HG03520 (cell line): ENCODE data around the gene TIE1.

ENCODE experiments used
- ATAC-seq: cut with Tn5 transposase; IDR thresholded peaks from one replicate; pipeline ENCODE4 v1.9.1; 2021; ENCODE audit warnings: mild to moderate bottlenecking, moderate library complexity; ENCODE audit not compliant: unreplicated experiment

The TIE1 gene

DNA sequence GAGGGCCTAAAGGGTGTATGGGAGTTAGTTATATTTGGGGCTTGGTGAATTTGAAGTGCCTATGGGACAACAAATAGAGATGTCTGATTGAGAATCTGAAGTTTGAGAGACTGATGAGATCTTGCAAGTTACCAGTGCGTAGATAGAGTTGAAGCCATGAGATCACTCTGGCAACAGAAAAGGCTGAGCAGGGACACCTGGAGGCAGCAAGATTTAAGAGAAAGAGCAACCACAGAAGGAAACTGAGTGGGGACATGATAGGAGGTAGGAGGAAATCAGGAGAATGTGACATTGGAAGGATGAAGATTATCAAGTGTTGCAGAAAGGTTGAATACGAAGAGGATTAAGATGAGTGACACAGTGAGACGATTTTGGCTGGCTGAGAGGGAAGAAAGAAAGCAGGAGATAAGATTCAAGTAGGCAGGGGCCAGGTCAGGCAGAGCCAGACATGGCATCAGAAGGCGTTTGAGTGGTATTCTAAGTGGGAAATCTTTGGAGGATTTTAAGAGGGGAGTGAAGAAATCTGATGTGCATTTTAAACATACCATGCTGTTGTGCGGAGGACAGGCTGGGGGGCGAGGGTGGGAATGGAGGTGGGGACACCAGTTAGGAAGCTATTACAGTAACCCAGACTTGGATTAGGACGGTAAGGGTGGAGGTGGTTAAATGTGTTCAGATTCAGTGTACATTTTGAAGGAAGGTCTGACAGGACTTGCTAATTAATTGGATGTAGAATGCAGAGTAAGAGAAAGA is 33.8 kb downstream of the TIE1 start:
- no peak for ATAC-seq

DNA sequence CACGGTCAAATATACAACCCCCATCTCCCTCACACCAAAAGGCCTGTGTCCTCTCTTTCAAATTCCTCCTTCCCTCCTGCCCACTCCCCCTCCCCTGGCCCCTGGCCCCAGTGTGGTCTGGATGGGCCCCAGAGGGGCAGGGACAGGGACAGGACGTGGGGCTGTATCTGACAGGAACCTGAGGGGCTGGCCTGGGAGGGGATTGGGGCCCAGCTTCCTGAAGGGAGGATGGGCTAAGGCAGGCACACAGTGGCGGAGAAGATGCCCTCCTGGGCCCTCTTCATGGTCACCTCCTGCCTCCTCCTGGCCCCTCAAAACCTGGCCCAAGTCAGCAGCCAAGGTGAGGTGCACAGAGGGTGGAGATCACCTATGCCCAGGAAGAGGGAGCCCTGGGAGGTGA is 36.8 kb downstream of the TIE1 start, which contains the start of gene MPL:
MPL (plus strand) TSS at position 231 of the 400 bp plus-strand sequence; CDS start at position 262, 31 bp downstream.
- no peak for ATAC-seq

DNA sequence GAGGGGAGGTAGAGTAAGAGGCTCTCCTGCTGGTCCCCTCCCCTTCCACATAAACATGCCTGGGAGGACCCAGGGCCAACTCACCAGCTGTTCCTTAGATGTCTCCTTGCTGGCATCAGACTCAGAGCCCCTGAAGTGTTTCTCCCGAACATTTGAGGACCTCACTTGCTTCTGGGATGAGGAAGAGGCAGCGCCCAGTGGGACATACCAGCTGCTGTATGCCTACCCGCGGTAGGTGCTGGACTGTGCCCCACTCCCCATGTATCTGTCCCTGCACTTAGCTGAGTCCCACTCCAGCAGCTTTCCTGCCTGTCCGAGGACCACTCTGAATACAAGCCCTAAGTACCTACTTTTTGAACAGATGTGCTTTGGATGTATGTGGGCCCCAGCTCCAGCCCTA is 37.2 kb downstream of the TIE1 start:
- ATAC-seq = no peak

DNA sequence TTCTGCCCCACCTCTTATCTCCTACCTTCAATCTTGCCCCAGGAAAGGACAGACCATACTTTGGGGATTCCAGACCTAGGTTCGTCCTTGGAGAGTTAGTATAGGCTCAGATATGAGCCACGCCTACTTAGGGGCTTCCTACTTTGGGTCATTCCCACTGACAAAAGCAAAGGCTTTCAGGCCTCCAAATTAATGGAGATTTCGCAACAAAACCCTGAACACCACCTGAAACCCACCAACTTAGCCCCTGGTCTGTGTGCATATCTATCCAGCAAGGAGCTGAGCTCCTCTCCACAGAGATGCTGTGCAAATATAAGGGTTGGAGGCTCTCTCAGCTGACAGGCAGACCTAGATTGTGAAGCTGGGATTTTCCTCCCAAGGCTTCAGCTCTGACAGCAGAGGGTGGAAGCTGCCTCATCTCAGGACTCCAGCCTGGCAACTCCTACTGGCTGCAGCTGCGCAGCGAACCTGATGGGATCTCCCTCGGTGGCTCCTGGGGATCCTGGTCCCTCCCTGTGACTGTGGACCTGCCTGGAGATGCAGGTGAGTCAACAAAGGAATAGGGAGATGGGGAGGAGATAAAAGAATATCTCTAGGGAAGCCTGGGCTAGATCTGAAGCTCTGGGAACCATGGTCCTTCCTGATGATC is 38.9 kb downstream of the TIE1 start:
- no peak for ATAC-seq

DNA sequence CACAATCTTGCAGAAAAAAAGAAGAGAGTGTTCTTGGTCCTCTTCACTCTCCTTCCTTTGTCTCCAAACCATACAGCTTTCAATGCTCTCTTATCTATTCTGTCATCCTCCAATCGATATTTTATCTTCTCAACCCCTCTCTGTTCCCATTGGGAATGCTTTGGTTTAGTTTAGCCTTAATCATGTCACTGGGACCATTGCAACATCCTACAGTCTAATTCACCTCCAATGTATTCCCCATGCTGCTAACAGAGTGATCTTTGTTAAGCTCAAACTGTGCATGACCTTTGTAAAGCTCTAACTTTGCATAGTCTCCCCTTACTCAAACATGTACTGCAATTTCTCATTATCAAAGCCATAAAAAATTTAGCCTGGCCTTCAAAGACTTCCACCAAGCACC is 39.8 kb downstream of the TIE1 start:
- ATAC-seq = no peak

DNA sequence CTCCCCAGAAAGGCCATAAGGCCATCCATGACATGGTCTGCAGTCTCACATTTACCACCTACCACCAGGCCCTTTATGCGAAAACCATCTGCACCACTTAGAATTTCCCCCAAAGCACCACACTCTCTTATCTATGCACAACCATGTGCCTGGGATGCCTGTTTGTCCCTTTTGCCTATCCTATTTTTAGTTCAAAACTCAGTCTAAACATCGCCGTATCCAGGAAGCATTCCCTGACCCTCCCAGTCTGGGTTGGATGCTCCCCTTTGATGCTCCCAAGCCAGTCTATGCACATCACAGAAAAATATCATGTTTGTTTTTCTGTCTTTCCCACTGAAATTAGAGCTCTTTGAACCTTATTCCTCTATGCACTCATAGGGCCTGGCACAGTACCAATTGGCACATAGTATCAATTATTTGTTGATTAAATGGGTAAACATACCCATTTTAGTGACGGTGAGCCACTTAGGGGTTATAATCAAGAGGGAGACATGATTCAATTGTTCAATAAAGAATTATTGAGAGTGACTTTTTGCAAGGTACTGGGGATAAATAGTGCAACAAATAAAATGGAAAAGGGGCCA is 43.6 kb downstream of the TIE1 start:
- no peak for ATAC-seq

DNA sequence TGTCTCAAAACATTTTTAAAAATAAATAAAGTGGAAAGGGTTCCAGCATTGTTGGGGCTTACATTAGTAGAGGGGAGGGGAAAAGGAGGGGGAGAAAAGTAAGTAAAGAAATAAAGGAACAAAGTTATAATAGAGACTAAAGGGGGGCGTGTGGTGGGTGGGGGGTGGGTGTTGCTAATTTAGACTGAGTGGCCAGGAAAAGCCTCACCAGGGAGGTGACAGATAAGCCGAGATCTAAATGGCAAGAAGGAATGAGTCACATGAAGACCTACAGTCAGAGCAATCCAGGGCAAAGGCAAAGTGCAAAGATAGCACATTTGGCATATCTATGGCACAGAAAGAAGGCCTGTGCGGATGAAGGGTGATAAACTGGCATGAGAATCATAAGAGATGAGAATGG is 44.3 kb downstream of the TIE1 start:
- ATAC-seq = no peak

DNA sequence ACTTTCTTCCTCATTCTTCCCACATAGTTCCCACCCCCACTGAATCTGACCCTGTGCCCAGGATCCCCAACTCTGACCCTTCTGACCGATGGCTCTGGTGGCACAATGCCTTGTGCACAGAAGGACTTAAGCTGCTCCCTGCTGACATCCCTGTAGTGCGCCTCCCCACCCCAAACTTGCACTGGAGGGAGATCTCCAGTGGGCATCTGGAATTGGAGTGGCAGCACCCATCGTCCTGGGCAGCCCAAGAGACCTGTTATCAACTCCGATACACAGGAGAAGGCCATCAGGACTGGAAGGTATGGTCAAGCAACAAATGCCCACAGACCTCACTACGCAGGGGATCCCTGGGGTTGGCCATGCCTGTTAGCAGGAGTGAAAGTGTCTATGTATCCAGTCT is 45.9 kb downstream of the TIE1 start:
- ATAC-seq = no peak

DNA sequence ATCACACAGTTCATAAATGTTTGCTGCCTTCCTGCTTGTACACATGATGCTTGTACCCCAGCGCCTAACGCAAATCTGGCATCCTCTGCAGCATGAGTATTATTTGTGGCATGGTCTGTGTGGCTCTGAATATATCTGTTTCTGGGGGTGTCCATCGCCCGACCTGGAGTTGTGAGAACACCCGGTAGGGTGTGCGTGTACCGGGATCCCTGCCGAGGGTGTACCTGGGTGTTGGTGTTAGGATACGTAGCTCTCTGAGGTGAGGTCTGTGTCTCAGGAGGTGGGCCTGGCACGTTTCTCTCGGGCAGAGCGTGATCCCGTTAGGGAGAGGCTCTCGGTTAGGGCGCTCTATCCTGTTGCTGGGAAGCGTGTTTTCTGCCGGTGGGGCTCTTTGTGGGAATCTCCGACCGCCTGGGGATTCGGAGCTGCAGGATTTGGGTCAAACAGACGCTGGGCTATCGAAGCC is 47.6 kb downstream of the TIE1 start:
- no peak for ATAC-seq

DNA sequence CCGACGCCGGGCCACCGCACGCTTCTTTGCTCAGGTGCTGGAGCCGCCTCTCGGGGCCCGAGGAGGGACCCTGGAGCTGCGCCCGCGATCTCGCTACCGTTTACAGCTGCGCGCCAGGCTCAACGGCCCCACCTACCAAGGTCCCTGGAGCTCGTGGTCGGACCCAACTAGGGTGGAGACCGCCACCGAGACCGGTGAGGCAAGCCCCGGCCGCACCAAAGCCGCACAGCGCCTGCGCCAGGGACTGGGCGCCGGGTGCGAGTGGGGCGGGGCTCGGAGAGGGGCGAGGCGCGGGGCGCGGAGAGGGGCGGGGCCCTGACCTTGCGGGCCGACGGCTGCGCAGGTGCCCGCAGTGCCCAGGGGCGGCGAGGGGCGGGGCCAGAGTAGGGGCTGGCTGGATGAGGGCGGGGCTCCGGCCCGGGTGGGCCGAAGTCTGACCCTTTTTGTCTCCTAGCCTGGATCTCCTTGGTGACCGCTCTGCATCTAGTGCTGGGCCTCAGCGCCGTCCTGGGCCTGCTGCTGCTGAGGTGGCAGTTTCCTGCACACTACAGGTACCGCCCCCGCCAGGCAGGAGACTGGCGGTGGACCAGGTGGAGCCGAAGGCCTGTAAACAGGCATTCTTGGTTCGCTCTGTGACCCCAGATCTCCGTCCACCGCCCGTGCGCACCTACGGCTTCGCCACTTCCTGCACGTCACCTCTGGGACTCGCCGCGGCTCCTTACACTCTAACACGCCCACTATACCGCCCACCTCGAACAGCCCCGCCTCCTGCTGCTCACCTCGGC is 48.2 kb downstream of the TIE1 start:
- ATAC-seq = no peak

DNA sequence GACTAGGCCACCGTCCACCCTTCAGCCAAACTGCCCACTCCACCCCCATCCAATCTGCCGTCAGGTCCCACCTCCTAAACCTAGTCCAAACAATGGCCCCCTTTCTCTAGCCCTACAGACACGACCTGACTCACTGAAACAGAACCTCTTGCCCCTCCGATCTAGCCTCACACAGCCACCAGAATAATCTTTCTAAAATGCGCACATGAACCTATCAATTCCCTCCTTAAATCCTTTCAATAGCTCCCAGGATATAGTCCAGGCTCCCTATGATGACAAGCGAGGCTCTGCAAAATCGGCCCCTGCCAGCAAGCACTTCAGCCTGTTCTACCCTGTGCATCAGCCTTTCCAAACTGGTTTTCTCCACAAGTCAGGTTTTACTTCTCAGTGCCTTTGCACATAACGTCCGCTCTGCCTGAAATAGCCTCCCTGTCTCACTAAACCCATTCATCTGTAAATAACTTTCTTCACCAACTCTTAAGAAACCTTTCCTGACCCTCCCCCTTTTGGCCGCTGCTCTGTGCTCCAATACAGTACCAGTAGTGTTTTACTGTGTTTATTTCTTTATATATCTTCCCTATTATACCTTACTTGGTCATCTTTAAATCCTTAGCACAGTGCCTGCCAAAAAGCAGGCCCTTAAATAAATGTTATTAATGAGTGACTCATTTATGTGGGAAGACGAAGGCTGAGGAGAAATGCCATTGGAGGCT is 49.0 kb downstream of the TIE1 start:
- ATAC-seq = no peak

DNA sequence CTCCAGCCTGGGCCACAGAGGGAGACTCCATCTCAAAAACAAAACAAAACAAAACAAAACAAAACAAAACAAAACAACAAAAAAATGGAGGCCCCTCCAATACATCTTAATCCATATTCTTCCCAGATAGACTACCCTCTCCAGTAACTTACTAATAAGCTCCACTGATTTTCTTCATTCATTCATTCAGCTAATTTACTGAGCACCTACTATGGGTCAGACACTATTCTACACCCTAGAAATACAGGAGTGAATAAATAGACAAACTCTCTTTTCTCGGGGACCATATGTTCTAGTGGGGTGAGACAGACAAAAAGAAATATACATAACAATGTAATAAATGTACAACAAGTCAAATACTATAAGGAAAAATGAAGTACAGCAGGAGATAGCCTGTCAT is 50.2 kb downstream of the TIE1 start:
- ATAC-seq = no peak

DNA sequence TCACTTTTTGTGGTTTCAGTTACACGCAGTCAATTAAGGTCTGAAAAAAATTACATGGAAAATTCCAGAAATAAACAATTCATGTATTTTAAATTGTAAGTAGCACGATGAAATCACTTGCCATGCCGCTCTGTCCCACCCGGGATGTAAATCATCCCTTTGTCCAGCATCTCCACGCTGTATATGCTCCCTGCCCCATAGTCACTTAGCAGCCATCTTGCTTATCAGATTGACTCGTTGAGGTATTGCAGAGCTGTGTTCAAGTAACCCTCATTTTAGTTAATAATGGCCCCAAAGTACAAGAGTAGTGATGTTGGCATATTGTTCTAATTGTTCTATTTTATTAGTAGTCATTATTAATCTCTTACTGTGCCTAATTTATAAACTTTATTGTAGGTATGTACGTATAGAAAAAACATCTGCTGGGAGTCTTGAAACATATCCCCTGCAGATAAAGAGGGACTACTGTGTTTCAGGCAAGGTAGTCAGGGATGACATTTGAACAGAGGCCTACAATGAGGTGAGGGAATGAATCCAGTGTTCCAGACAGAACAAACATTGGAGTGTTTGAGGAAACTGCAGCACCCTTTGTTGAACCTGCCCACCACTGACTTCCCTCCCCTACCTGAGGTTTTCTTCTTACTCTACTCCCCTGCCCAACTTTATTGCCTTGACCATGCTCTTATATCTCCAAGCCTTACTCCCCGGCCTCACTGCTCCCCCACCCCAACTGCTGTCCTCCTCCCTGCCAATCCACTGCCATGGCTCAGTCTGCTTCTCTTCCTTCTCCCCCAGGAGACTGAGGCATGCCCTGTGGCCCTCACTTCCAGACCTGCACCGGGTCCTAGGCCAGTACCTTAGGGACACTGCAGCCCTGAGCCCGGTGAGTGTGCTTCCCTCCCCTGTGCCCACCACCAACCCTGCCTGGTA is 50.9 kb downstream of the TIE1 start:
- ATAC-seq = no peak

DNA sequence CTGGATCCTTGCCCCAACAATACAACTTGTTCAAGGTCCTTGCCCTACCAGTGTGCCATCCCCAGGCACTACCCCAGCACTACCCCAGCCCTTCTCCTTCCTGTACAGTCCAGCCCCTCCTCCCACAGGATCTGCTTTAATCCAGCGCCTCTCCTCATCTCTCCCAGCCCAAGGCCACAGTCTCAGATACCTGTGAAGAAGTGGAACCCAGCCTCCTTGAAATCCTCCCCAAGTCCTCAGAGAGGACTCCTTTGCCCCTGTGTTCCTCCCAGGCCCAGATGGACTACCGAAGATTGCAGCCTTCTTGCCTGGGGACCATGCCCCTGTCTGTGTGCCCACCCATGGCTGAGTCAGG is 51.5 kb downstream of the TIE1 start:
- no peak for ATAC-seq

DNA sequence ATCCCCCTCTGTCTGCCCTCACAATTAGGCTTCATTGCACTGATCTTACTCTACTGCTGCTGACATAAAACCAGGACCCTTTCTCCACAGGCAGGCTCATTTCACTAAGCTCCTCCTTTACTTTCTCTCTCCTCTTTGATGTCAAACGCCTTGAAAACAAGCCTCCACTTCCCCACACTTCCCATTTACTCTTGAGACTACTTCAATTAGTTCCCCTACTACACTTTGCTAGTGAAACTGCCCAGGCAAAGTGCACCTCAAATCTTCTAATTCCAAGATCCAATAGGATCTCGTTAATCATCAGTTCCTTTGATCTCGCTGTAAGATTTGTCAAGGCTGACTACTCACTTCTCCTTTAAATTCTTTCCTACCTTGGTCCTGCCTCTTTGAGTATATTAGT is 52.1 kb downstream of the TIE1 start:
- no peak for ATAC-seq

DNA sequence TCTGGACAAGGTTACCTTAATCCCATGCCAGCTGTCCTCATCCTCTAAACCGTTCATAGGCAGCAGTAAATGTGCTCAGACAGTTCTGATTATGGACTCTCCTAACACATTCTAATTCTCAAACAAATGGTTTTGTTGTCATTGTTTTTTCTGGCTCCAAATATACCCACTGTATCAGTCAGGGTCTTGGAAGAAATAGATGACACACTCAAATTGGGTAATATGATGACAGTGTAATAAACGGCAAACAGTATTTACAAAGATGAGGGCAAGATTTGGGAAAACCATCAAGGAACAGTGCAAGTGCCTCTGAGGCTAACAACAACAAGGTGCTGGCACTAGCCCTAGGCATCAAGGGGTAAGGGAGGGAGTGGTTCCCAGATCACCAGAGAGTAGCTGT is 53.7 kb downstream of the TIE1 start:
- ATAC-seq = no peak

DNA sequence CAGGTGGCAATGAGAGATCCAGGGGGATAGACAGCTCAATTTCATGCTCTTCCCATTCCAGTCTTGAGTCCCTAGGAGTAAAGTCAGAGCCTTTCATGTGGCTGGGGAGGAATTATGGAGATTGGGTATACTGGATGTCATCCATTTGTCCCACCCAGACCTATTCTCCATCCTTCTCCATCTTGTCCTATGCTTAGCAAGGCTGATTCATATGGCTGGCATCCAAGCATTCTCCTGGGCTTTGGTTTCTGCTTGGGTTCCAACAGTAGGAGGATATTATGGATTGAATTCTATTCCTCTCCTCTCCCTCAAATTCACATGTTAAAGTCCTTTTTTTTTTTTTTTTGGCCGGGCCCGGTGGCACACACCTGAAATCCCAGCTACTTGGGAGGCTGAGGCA is 54.2 kb downstream of the TIE1 start:
- no peak for ATAC-seq

DNA sequence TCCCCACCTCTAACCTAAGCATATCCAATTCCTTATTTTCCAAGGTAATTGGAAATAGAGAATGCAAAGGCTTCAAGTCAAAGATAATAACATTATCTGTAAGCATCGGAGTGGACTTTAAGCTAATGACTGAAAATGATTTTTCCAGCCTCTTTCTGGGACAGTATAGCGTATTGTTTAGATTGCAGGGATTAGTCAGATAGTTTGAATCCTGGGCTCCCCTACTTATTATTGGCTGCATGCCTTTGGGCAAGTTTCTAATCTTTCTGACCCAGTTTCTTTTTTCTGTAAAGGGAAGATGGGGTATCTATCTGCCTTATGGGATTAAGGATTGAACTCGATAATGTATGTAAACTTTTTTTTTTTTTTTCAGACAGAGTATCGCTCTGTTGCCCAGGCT is 56.5 kb downstream of the TIE1 start:
- no peak for ATAC-seq

DNA sequence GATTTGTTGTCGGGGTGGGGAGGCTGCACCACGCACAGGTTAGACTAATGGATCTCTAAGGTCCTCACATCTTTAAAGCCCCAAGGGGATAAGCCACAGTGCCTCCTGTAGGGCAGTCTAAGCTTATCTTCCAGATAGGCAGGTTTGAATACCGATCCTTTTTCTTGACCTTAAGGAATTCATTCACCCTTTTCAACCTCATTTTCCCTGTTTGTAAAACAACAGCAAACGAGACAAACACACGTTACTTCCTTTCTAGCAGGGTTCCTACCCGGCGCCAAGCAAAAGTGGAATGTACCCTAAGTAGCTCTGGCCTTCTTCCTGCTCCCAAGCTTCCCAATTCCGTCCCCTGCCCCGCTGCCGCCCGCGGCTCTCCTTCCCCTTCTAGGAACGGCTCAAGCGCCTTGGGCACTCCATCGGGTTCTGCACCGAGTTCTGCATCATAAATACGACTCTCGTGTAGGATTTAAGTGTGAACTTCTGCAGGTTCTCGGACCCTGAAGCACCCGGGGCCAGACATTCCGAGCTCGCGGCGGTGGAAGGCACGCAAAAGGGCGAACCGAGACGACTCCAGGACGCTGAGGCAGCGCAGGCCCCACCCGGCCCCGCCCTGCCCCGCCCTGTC is 57.5 kb downstream of the TIE1 start:
- ATAC-seq = no peak
